ENCODE measurements around the gene ZFYVE27. TPM values are rescaled to one million over a fixed set of nuclear protein-coding genes. Genes with fewer than 3 reads are reported as not detected.

Gene ZFYVE27
- total RNA-seq, 1 donor from 2014 or later = 20.6 TPM

DNA sequence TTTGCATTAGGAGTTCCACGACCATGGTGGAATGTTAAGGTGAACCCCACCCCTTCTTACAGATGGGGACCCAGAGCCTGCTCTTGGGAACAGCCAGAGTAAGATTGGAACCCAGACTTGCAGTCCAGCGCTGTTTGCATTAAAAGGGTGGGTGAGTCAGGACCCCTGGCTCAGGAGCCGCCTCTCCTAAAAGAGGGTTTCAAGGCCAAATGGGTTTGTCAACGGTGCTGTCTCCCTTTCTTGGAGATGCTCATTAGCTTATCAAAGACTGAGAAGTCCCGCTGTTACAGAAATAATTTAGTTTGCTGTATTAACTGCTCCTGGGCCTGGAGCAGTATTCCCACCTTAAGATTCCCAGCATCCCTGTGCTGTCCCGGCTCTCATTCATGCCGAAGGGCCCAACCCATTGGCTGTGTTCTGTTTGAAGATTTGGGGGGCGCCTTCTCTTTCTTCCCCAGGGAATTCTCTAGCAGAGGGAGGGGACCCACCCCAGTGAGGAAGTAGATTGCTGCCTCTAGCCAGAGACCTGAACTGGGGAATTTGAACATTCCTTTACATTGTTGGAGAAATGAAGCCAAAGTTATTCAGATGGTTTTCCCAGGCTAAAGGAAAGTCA is 21.6 kb upstream of the ZFYVE27 start:
- DNase-seq = no peak

- DNase-seq = no peak
Observed at GRCh38 chr10:97717627-97718026, 19.3 kb upstream of the ZFYVE27 start.

DNA sequence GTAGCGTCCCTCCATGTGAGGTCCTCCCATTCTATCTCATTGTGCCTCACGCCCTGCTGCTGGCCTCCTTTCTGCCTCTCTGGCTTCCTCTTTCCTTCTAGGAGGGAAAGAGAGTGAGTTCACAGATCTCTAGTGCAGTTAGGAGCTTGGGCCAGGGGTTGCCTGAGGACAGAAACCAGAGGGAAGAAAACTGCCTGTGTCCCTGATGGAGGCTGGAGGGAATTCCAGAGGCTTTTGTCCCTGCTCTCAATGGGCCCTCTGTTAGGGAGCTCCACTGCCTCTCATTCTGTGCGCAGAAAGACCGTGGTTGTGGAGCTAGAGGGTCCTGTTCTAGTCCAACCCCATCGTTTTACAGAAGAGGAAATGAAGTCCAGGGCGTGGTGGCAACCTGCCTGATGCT is 18.8 kb upstream of the ZFYVE27 start:
- DNase-seq = no peak

- DNase-seq = no peak
Observed at GRCh38 chr10:97718659-97719142, 18.2 kb upstream of the ZFYVE27 start.

- DNase-seq = no peak
Observed at GRCh38 chr10:97719602-97720001, 17.3 kb upstream of the ZFYVE27 start.

DNA sequence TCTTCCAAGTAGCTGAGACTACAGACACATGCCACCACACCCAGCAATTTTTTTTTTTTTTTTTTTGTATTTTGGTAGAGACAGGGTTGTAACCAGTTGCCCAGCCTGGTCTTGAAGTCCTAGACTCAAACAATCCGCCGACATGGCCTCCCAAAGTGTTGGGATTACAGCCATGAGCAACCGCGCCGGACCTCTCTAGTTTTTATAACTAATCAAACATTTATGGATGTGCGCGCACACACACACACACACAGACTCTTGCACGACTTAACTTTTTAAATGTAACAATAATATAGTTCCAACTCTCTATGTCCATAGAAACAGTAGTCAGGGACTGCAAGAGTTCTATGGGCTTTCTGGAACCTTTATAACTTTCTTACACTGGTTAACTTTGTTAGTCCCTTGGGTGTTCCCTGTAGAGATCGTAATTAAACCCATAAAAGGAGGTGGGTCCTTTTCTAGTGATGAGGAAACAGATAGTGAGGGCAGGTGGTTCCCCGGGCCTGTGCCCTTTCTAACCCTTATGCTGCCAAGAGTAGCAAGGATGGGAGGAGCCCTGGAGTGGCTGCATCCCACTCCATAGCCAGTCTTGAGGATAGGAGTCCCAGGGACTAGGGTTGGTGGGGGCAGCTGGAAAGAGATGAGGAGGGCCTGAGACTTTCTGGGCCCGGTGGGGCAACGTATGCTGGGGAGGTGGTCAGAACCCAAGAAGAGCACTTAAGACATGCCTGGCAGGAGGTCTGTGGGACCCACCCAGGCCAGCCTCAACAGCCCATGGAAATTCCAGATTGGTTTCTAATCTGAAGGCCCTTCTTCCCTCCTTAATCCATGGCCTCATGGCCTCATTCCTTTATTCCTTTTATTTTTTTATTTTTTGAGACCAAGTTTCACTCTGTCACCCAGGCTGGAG is 14.8 kb upstream of the ZFYVE27 start:
- DNase-seq = no peak

- no peak for DNase-seq
Observed at GRCh38 chr10:97723001-97723400, 13.9 kb upstream of the ZFYVE27 start.

DNA sequence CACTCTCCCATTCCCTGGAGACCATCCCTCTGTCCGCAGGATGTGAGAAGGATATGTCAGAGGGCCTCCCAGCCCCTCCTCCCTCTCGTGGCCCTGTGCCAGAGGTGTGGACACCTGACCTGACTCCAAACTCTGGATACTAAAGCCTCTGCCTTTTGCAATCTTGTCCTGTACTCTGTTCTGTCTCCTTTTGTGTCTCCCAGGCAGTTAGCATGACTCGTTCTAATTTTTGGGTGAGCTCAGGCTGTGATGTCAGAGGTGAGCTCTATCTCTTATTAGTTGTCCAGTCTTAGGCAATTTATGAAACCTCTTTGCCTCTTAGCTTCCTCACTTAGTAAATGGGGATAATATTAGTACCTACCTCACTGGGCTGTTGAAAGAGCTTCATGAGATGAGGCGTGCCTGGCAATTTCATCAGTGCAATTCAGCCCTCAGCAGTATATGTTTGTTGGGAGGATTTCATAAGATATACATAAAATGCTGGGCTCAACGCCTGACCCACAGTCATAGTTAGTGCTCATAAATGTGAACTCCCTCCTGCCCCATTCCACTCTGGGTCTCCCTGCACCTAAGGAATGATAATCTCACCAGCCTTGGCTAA is 12.5 kb upstream of the ZFYVE27 start:
- no peak for DNase-seq

DNA sequence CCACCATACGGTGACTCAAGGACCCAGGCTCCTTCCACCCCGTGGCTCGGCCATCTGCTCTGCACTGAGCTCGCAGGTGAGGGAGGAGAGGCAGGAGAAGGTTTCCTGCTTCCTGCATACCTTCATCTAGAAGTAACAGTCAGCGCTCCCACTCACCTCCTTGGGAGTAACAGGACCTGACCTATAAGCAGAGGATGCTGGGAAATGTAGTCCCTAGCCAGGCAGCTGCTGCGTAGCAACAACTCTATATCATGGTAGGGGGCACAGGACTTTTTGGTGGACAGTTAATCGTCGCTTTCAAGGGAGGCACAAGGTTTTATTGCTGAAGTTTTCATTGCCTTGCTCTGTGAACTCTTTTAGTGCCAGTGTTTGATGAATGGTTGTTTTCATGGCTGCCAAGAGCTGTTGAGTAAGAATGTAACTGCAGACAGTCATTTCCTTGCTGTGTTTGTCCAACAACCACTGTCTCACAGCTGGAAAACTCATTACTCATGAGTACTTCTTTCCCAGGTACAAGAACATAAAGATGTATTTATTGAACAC is 10.2 kb upstream of the ZFYVE27 start:
- peak; percentile 78 for DNase-seq

DNA sequence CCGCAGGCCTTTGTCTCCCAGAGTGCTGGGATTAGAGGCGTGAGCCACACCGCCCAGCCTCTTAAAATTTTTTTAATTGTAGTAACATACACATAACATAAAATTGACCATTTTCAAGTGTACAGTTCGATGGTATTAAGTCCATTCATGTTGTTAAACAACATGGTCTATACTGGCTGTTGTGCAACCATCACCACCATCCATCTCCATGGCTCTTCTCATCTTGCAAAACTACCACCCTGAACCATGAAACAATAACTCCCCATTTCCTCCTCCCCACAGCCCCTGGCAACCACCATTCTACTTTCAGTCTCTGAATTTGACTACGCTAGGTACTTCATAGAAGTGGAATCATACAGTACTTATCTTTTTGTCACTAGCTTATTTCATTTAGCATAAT is 7.9 kb upstream of the ZFYVE27 start:
- no peak for DNase-seq

DNA sequence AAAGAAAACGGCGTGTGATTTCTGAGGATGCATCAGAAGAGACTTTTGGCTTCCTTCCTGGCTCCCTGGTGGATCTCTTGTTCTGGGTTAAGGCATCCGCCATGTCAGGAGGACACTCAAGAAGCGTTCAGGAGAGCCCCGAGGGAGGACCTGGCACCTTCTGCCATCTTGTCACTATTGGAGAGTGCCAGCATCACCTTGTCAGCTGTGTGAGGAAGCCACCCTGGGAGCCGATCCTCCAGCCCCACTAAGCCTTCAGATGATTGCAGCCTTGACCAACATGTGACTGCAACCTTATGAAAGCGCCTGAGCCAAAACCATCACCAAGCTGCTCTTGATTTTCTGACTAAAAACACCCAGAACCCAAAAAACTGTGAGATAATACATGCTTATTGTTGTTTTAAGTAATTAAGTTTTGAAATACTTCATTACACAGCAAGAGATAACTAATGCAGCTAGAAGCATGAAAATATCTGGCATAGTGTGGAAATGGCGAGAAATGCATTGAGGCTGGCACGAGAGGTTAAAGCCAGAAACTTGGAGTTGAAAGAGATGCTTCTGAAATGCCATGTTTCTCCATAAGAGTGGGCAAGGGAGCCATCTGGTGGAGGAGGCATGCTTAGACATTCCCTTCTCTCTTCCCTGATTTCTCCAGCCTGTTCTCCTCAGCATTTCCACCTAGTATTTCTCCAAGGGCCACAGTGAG is 5.4 kb upstream of the ZFYVE27 start:
- peak; percentile 87 for DNase-seq

- no peak for DNase-seq
Observed at GRCh38 chr10:97732052-97732359, 4.9 kb upstream of the ZFYVE27 start.

DNA sequence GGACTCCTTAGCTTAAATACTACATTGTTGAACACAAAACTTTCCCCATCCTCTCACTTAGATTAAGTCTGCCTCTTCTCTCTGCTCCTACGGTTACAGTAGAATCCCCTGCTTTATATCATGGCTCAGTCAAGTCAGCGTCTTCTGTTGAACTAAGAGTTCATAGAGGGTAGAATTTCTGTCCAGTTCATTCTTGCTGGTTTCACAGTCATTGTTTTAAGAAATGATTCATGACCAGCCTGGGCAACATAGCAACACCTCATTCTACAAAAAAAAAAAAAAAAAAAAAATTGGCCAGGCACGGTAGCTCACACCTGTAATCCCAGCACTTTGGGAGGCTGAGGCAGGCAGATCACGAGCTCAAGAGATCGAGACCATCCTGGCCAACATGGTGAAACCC is 3.7 kb upstream of the ZFYVE27 start:
- DNase-seq = no peak

- DNase-seq = no peak
Observed at GRCh38 chr10:97734021-97734420, 2.9 kb upstream of the ZFYVE27 start.

- DNase-seq = no peak
Observed at GRCh38 chr10:97736403-97736901, 476 bp upstream of the ZFYVE27 start.

- no peak for DNase-seq
Observed at GRCh38 chr10:97737770-97738265, 890 bp downstream of the ZFYVE27 start.

GRCh38 chr10:97738616-97739015 is 1.7 kb downstream of the ZFYVE27 start:
- no peak for DNase-seq

DNA sequence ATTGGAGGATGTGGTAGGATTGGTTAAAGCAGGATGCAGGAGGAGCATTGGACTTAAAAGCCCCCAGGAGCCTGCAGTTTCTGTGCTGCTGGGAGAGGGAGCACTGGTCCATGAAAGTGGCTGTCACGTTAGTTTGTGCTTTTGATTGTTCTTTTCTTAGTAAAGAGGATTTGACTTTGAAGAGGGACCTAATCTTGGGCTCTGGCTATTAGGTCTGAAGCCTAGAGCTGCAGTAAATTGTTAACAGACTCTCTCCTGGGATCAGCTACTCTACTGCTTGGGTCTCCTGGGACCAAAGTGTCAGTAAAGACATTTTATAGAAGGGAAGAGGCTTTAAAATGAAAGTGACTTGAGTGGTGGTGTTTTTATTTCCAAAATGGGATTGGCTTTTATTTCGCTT is 3.7 kb downstream of the ZFYVE27 start:
- no peak for DNase-seq

GRCh38 chr10:97743169-97743943 is 6.4 kb downstream of the ZFYVE27 start:
- DNase-seq = peak; percentile 15

- no peak for DNase-seq
Observed at GRCh38 chr10:97744405-97745035, 7.6 kb downstream of the ZFYVE27 start.

GRCh38 chr10:97747573-97747972 is 10.6 kb downstream of the ZFYVE27 start:
- DNase-seq = no peak

All from dermis blood vessel endothelial cell (primary cell).